GM12864 (cell line): ENCODE results near the gene WDR45.

Source experiments
- DNase-seq: peaks from one replicate; pipeline ENCODE4 v3.0.0-alpha.2; 2011; ENCODE audit warnings: low read depth
- H3K4me3 ChIP-seq: 2 replicates; pipeline ENCODE4 v1.5.1; 2011; ENCODE audit warnings: mild to moderate bottlenecking, low read depth, low read length, control low read depth
- TF ChIP-seq, protein P1 (sequence below): IDR thresholded peaks from 2 replicates; pipeline ENCODE4 v1.5.1; 2011; ENCODE audit warnings: low read depth, mild to moderate bottlenecking, moderate library complexity, low read length, control low read depth, inconsistent platforms; ENCODE audit errors: missing control alignments

The WDR45 gene

DNA sequence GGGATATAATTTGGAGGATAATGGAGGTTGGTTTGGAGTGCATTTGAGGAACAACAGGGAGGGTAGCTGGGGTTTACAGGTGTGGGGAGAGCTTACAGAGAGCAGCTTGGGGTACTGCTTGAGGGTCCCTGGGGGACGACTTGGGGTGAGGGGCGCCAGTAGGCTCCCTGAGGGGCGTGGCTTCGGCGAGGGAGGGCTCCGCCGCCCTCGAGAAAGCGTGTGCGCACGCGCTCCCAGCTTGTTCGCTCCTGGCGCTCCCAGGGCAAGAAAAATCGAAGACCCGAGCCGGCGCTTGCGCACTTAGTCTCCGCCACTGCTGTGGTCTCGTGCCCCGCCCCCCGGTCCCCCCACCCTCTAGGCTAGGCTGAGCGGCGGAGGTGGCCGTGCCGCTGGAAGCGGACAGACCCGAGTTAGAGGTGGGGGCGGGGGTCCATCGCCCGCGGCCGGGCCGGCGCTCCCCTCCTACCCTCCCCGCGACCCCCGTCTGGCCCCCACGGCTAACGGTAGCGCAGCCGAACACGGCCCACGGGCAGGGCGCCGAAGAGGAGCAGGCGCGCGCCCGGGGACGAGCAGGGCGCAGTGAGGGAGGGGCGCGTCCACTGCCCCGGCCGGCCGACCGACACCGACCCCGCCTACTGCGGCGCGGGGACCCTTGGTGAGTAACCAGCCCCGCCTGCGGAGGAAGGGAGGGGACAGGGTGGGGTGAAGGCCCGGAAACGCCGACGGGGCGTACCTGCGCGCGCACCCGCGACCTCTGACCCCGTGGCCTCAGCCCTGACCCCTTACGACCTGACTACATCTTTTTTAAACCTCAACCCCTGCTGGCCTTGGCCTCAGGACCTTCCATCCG, 26.2 kb downstream of the WDR45 start:
- DNase-seq = peak; percentile 16
- peak overlapping the region; percentile 65 for H3K4me3 ChIP-seq
- TF ChIP-seq, protein P1, sequence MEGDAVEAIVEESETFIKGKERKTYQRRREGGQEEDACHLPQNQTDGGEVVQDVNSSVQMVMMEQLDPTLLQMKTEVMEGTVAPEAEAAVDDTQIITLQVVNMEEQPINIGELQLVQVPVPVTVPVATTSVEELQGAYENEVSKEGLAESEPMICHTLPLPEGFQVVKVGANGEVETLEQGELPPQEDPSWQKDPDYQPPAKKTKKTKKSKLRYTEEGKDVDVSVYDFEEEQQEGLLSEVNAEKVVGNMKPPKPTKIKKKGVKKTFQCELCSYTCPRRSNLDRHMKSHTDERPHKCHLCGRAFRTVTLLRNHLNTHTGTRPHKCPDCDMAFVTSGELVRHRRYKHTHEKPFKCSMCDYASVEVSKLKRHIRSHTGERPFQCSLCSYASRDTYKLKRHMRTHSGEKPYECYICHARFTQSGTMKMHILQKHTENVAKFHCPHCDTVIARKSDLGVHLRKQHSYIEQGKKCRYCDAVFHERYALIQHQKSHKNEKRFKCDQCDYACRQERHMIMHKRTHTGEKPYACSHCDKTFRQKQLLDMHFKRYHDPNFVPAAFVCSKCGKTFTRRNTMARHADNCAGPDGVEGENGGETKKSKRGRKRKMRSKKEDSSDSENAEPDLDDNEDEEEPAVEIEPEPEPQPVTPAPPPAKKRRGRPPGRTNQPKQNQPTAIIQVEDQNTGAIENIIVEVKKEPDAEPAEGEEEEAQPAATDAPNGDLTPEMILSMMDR = no peak

DNA sequence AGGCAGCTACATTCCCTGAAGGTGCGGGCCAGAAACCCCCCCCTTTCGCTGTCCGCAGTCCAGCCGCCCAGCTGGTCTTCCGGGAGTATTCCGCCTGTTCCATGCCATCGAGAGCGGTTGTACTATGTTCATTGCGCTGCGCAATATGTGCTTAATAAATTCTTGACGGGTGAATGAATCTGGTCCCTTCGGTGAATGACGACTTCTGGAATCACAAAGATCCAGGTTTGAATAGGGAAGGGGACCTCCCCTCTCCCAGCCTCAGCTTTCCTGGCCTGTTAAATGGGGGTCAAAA, 35.8 kb downstream of the WDR45 start:
- H3K4me3 ChIP-seq = peak overlapping the region; percentile 48
- TF ChIP-seq, protein P1 = no peak
- no peak for DNase-seq

DNA sequence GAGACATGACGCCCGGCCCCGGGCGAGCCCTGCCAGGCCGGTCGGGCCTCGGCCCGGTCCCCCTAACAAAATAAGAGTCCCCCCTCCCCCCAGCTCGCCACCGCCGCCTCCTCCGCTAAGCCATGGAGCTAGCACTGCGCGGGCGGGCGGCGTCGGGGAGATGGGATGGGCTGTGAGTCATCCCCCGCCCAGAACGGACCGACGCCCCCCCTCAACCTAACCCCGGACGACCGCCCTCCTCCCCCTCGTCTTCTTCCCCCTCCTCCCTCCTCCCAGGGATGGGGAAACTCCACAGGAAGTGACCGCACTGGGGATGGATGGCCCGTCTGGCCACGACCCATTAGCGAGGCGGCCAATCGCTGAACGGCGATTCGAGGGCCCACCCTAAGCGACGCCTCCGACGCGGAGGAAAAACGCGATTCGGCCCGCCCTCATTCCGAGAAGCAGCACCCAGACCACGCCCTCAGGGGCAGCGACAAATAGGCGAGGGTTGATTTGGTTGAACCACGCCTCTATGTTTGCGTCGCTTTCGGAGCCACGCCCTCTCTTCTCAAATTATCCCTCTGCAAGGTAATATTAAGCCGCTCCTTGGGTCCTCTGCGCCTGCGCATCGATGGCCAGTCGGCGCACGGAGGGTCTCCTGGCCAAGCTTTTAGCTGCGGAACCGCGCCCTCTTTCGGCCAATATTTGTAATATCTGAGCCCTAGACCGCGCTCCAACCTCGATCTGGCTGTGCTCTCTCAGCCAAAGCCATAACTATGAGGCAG, 36.3 kb downstream of the WDR45 start, which contains the start of gene TFE3:
TSS of gene TFE3 (minus strand) at position 138 of the 767 bp plus-strand sequence. CDS start at position 7, 131 bp downstream.
- peak; percentile 94 for DNase-seq
- TF ChIP-seq, protein P1 = peak; percentile 53
- peak within 1 kb of the TSS; percentile 84 for H3K4me3 ChIP-seq

DNA sequence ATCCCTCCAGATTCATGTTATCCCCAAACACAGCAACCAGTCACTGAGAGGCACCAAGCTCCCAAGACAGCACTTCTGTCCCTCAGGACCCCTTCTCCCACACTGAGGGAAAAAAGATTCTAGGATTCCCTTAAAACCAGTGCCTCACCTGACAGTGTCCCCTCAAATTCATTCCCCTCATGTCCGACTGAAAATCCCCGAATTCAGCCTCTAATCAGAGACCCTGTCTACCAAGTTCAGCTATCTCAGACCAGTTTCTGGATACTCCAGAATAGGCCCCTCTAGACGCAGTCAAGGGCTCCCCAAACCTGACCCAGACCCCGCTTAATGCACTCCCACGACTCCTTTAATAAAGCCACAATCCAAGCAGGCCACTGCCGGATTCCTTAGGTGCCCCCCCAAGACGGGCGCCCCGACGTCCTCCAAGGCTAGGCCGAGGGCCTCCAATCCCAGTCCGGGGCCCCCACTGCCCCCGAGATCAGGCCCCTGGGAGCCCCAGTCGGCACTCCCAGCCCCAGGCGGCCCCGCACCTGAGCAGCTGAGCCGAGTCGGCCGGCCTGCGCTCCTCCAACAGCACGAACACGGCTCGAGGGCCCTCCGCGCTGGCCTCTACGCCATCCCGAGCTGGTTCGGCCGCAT, 37.0 kb downstream of the WDR45 start:
- TF ChIP-seq, protein P1 = no peak
- no peak for DNase-seq
- H3K4me3 ChIP-seq = peak overlapping the region; percentile 84

DNA sequence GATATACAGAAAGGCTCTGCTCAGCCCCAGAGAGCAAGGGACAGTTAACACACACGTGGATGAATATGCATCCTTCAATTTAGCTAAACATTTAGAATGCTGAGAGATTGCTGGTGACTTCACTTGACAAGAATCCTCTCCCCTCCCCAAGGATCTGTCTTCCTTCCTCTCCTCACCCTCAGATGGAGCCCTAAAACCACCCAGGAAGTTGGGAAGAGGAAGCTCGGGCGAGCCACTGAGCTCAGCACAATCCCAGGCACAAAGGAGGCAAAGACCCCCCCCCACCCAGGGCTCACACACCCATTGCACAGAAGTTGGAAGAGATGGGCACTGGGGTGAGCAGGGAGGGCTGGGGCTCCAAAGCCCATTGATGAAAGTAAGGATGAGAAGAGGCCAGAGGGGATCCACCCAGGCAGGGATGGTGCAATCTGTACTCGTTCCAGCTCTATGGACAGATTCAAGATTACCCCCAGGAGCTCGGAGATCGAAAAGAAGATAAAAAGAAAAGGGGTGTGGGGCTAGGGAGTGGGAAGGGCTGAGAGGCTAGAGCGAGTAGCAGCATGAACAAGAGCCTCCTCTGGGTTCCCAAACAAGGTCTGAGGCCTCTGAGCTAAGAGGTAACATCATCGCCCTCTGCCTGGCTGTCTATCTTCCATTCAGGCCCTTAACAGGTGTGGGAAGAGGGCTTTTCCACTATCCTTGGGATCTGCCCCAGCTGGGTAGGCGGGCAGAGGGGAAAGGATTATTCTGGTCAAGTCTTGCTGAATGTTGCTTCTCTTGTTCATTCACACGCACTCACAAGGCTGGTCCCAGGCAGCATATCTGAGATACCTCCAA, 37.7 kb downstream of the WDR45 start:
- H3K4me3 ChIP-seq = peak overlapping the region; percentile 84
- no peak for DNase-seq
- TF ChIP-seq, protein P1 = no peak

DNA sequence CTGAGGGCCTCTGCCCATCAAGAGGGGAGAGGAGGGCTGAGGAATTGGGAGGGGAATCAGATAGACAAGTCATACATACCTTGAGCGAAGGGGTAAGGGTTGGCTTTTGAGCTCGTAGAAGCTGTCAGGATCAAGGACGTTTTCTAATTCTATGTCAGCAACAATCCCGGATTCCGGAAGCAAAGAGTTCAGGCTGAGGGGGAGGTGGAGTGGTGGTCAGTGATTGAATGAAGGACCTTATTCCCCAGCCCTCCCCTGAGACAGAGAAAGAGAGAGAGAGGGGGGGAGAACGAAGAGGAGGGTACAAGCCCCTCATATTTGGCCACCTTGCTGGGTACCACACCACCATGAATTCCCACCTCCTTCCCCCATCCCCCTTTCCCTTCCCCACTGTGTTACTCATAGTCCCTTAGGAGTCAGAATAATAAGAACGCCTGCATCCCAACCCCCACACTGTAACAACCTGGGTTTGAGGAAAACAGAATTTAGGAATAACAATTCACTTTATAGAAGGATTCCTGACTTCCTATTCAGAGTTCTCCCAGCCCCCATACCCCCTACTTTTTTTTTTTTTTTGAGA, 39.2 kb downstream of the WDR45 start:
- no peak for DNase-seq
- TF ChIP-seq, protein P1 = no peak
- no peak overlapping the region for H3K4me3 ChIP-seq
